ENCODE data around the gene RFWD3.

The RFWD3 gene, protein sequence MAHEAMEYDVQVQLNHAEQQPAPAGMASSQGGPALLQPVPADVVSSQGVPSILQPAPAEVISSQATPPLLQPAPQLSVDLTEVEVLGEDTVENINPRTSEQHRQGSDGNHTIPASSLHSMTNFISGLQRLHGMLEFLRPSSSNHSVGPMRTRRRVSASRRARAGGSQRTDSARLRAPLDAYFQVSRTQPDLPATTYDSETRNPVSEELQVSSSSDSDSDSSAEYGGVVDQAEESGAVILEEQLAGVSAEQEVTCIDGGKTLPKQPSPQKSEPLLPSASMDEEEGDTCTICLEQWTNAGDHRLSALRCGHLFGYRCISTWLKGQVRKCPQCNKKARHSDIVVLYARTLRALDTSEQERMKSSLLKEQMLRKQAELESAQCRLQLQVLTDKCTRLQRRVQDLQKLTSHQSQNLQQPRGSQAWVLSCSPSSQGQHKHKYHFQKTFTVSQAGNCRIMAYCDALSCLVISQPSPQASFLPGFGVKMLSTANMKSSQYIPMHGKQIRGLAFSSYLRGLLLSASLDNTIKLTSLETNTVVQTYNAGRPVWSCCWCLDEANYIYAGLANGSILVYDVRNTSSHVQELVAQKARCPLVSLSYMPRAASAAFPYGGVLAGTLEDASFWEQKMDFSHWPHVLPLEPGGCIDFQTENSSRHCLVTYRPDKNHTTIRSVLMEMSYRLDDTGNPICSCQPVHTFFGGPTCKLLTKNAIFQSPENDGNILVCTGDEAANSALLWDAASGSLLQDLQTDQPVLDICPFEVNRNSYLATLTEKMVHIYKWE

DNA sequence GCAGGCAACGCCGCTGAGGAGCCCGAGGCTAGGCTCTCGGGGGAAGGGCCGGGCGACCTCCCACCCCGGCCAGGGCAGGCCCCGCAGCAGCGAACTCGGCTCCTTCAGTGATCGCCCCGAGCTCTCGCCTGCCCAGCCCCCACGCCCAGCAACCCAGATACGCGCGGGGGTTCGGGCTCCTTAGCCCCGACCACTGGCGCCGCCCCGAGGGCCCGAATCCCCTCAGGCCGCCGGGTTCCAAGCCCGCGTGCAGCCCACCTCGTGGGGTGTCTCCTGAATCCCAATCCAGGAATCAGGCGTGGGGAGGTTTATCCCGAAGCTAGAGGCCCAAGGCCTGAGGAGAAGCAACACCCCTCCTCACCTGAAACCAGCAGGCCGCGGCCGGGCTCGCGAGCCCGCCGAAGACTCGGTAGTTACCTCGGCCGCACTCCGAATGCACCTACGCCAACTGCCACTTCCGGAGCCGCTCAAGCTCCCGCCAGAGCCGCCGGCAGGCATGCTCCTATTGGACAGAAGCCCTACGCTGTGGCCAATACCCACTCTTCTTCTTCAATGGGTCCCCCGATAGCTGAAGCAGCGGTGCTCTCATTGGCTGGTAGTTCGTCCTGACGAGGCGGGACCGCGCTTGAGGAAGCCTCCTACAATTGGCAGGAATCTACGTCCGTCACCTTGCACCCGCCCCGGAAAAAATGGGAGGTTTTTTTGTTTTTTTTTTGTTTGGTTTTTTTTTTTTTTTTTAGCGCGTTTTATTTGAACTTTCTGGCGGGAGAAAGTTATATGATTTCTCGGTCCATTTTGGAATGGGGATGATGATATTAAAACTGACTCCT is at the start of gene RFWD3:
Gene RFWD3 (minus strand): TSS at position 453 of the 830 bp plus-strand sequence. CDS start 5,428 bp downstream, outside the sequence.
- Histone ChIP-seq H3K36me3 (ENCODE audit: control insufficient read depth, insufficient read depth, low read length) (peaks cover 18% of the 10 kb centered on the region; the same call in 1 of the 2 replicates), H3K4me1 (ENCODE audit: control insufficient read depth, insufficient read depth, low read length) (no peaks in the 10 kb centered on the region; the same call in 1 of the 2 replicates), H3K4me3 (ENCODE audit: low read length) (peak within 1 kb of the TSS; percentile 100), H3K27ac (ENCODE audit: low read length) (no peak within 1 kb of the TSS), H3K27me3 (ENCODE audit: control insufficient read depth, insufficient read depth, low read length) (no peaks in the 10 kb centered on the region), H3K9me3 (ENCODE audit: control insufficient read depth, insufficient read depth, low read length) (no peaks in the 10 kb centered on the region)
- WGBS (ENCODE audit: insufficient coverage, insufficient read length), result no CpG with 5 or more reads among the region's 63 CpGs
- peak; percentile 96 for DNase-seq (ENCODE audit: low read depth, low spot score)

DNA sequence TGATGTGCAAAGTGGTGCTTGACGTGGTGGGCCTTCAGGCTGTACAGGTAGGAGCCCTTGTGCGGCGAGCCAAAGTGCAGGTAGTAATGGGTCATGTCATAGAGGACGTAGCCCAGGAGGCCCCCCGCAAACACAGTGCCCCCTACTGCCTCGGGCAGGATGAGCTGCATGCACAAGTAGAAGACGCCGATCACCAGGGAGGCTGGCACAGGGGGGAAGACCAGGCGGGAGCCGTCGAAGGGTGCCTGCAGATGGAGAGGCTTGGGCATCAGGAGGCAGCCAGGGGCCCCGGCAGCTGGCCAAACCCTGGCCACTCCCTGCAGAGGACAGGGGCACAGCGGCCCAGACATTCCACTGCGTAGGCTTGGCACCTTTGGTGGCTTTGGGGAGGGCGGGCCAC is 49.7 kb upstream of the RFWD3 start:
- WGBS (ENCODE audit: insufficient coverage, insufficient read length), result no CpG with 5 or more reads among the region's 15 CpGs
- Histone ChIP-seq H3K4me3 (ENCODE audit: low read length) (no peak overlapping the region), H3K4me1 (ENCODE audit: control insufficient read depth, insufficient read depth, low read length) (no peaks in the 10 kb centered on the region; the same call in 1 of the 2 replicates), H3K27ac (ENCODE audit: low read length) (no peak overlapping the region), H3K36me3 (ENCODE audit: control insufficient read depth, insufficient read depth, low read length) (no peaks in the 10 kb centered on the region; the same call in 1 of the 2 replicates), H3K9me3 (ENCODE audit: control insufficient read depth, insufficient read depth, low read length) (no peaks in the 10 kb centered on the region), H3K27me3 (ENCODE audit: control insufficient read depth, insufficient read depth, low read length) (no peaks in the 10 kb centered on the region)
- no peak for DNase-seq (ENCODE audit: low read depth, low spot score)

DNA sequence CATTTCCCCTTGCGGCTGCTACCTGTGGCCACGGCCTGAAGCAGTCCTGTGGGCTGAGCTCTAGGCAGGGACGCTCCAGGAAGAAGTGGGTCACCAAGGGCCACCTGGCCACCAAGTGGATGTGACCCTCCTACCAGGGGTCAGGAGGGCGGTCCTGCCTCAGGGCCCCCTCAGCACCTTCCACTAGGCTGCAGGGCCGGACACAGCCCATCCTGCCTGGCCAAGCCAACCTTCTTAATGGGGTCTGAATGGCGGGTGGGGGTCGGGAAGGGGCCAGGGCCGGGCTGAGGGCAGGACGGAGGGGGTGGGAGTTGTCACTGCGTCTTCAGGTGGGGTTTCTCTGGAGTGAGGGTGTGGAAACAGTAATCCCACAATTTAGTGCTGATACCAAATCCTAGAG is 47.2 kb upstream of the RFWD3 start:
- no peak overlapping the region for H3K27ac ChIP-seq (ENCODE audit: low read length)
- no peaks in the 10 kb centered on the region for H3K9me3 ChIP-seq (ENCODE audit: control insufficient read depth, insufficient read depth, low read length)
- no CpG with 5 or more reads among the region's 10 CpGs for WGBS (ENCODE audit: insufficient coverage, insufficient read length)
- H3K36me3 ChIP-seq (ENCODE audit: control insufficient read depth, insufficient read depth, low read length), result no peaks in the 10 kb centered on the region; the same call in 1 of the 2 replicates
- DNase-seq (ENCODE audit: low read depth, low spot score), result no peak
- H3K4me1 ChIP-seq (ENCODE audit: control insufficient read depth, insufficient read depth, low read length), result no peaks in the 10 kb centered on the region; the same call in 1 of the 2 replicates
- H3K4me3 ChIP-seq (ENCODE audit: low read length), result no peak overlapping the region
- H3K27me3 ChIP-seq (ENCODE audit: control insufficient read depth, insufficient read depth, low read length), result no peaks in the 10 kb centered on the region

DNA sequence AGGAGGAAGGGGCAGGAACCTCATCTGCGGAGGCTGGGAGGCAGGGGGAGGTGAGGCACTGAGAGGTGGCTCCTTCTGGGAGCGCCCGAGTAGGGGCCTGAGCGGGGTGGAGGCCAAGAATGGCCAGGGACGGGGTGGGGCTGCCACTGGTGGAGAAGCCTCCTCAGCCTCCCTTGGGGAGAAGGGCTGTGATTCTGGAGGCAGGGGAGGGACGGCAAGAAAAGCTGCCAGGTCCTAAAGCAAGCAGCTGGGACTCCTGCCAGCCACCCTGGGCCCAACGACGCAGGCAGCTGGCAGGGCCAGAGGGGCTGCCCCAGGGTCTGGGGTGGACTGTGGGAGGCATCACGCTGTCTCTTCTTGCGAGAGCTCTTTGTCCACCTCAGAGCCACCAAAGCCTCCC is 46.6 kb upstream of the RFWD3 start:
- Histone ChIP-seq H3K27me3 (ENCODE audit: control insufficient read depth, insufficient read depth, low read length) (no peaks in the 10 kb centered on the region), H3K9me3 (ENCODE audit: control insufficient read depth, insufficient read depth, low read length) (no peaks in the 10 kb centered on the region), H3K27ac (ENCODE audit: low read length) (no peak overlapping the region), H3K36me3 (ENCODE audit: control insufficient read depth, insufficient read depth, low read length) (no peaks in the 10 kb centered on the region; the same call in 1 of the 2 replicates), H3K4me3 (ENCODE audit: low read length) (no peak overlapping the region), H3K4me1 (ENCODE audit: control insufficient read depth, insufficient read depth, low read length) (no peaks in the 10 kb centered on the region; the same call in 1 of the 2 replicates)
- no peak for DNase-seq (ENCODE audit: low read depth, low spot score)
- WGBS (ENCODE audit: insufficient coverage, insufficient read length), result no CpG with 5 or more reads among the region's 10 CpGs

DNA sequence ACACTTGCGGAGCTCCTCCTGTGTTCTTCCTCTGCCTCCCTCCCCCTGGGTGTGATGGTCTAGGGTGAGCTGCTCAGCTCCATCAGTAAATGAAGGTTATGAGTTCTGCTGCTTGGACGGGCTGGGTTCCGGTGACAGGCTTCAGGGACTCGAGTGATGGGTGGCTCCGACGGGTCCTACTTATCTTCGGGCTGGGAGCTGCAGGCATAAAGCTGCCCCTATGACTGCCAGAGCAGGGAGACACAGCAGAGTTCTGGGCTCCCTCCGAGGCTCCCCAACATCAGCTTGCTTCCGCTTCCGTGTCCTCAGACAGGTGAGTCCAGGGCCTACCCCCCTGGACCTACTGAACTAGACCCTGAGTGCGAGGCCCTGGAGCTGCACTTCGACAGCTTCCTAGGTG is 45.3 kb upstream of the RFWD3 start:
- Histone ChIP-seq H3K4me3 (ENCODE audit: low read length) (no peak overlapping the region), H3K4me1 (ENCODE audit: control insufficient read depth, insufficient read depth, low read length) (no peaks in the 10 kb centered on the region; the same call in 1 of the 2 replicates), H3K36me3 (ENCODE audit: control insufficient read depth, insufficient read depth, low read length) (no peaks in the 10 kb centered on the region; the same call in 1 of the 2 replicates), H3K27me3 (ENCODE audit: control insufficient read depth, insufficient read depth, low read length) (no peaks in the 10 kb centered on the region), H3K27ac (ENCODE audit: low read length) (no peak overlapping the region), H3K9me3 (ENCODE audit: control insufficient read depth, insufficient read depth, low read length) (no peaks in the 10 kb centered on the region)
- no peak for DNase-seq (ENCODE audit: low read depth, low spot score)
- no CpG with 5 or more reads among the region's 12 CpGs for WGBS (ENCODE audit: insufficient coverage, insufficient read length)

DNA sequence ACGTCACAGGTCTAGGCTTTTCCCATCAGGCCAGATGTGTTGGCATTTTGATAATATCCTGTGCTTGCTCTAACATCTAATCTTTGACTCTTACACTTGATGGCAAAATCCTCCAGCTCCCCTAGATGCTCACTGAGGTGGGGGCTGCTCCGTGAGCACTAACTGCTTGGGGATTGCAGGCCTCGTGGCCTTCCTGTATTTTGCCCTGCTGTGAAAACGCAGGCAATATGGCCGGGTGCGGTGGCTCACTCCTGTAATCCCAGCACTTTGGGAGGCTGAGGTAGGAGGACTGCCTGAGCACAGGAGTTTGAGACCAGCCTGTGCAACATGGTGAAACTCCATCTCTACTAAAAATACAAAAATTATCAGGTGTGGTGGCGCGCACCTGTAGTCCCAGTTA is 43.7 kb upstream of the RFWD3 start:
- no CpG with 5 or more reads among the region's 8 CpGs for WGBS (ENCODE audit: insufficient coverage, insufficient read length)

DNA sequence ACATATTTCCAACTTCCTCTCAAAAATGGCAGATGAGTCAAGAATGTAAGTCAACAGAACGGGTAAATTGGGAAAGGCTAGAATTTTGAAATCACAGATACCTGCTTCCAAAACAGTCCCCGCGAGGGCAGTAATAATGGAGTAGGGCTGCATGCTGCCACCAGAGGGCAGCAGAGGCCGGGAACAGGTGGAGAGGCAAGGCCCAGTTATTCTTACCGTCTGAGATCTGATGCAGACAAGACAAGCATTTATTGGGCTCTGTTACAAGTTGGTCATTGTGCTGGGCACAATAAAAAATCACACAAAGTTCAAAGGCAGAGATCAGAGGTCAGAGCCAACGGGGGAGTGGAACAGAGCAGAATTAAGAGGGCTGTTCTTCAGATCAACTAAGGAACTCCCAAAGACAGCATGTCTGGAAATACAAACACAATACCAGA is 42.8 kb upstream of the RFWD3 start:
- DNase-seq (ENCODE audit: low read depth, low spot score), result no peak
- Histone ChIP-seq H3K36me3 (ENCODE audit: control insufficient read depth, insufficient read depth, low read length) (no peaks in the 10 kb centered on the region; the same call in 1 of the 2 replicates), H3K27me3 (ENCODE audit: control insufficient read depth, insufficient read depth, low read length) (no peaks in the 10 kb centered on the region), H3K4me1 (ENCODE audit: control insufficient read depth, insufficient read depth, low read length) (no peaks in the 10 kb centered on the region; the same call in 1 of the 2 replicates), H3K27ac (ENCODE audit: low read length) (no peak overlapping the region), H3K4me3 (ENCODE audit: low read length) (no peak overlapping the region), H3K9me3 (ENCODE audit: control insufficient read depth, insufficient read depth, low read length) (no peaks in the 10 kb centered on the region)
- no CpG with 5 or more reads among the region's 6 CpGs for WGBS (ENCODE audit: insufficient coverage, insufficient read length)

More for the DNA sequence above, 43.7 kb upstream of the RFWD3 start:
- Histone ChIP-seq H3K27ac (ENCODE audit: low read length) (no peak overlapping the region), H3K9me3 (ENCODE audit: control insufficient read depth, insufficient read depth, low read length) (no peaks in the 10 kb centered on the region), H3K4me1 (ENCODE audit: control insufficient read depth, insufficient read depth, low read length) (no peaks in the 10 kb centered on the region; the same call in 1 of the 2 replicates), H3K4me3 (ENCODE audit: low read length) (no peak overlapping the region), H3K27me3 (ENCODE audit: control insufficient read depth, insufficient read depth, low read length) (no peaks in the 10 kb centered on the region), H3K36me3 (ENCODE audit: control insufficient read depth, insufficient read depth, low read length) (no peaks in the 10 kb centered on the region; the same call in 1 of the 2 replicates)
- no peak for DNase-seq (ENCODE audit: low read depth, low spot score)

DNA sequence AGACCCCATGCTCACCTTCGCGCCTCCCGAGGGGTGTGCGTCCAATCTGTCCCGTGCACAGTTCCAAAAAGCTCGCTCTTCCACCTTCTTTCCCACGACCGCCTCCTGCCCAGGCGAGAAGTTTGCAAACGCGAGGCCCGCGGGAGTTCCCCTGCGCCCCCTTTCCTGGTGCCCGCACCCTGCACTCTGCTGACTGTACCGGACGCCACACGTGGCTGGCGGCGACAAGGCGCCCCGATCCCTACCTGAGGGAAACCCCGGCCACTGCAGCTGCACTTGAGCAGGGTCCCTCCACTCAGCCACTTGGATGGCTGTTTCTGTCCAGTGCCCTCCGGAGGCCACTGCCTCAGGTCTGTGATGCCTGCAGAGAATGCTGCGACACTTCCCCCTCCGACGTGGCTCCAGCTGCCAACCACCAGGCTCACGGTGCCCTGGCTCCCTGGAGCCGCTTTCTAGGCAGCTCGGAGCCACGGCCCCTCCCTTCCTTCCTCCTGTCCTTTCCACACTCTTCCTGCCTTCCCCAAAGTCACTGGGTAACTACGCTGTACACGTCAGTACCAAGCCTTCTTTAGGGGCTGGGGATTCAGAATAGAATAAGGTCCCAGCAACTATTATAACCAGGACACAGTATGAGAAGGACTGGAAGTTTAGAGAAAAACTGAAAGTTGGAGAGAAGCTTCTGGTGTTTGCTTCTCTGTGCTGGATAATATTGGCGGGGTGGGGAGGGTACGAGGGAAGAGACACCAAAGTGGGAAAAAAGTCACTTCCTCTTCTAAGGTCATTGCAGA is 34.0 kb upstream of the RFWD3 start, which contains the start of gene MLKL:
Gene MLKL (minus strand): TSS at position 425 of the 788 bp plus-strand sequence. CDS start 5,105 bp downstream, outside the sequence.
- no CpG with 5 or more reads among the region's 35 CpGs for WGBS (ENCODE audit: insufficient coverage, insufficient read length)
- H3K27ac ChIP-seq (ENCODE audit: low read length), result no peak within 1 kb of the TSS
- H3K9me3 ChIP-seq (ENCODE audit: control insufficient read depth, insufficient read depth, low read length), result no peaks in the 10 kb centered on the region
- no peaks in the 10 kb centered on the region for H3K4me1 ChIP-seq (ENCODE audit: control insufficient read depth, insufficient read depth, low read length)
- DNase-seq (ENCODE audit: low read depth, low spot score), result no peak
- H3K4me3 ChIP-seq (ENCODE audit: low read length), result peak within 1 kb of the TSS; percentile 24; the same call in 1 of the 2 replicates
- no peaks in the 10 kb centered on the region for H3K36me3 ChIP-seq (ENCODE audit: control insufficient read depth, insufficient read depth, low read length)
- H3K27me3 ChIP-seq (ENCODE audit: control insufficient read depth, insufficient read depth, low read length), result no peaks in the 10 kb centered on the region

DNA sequence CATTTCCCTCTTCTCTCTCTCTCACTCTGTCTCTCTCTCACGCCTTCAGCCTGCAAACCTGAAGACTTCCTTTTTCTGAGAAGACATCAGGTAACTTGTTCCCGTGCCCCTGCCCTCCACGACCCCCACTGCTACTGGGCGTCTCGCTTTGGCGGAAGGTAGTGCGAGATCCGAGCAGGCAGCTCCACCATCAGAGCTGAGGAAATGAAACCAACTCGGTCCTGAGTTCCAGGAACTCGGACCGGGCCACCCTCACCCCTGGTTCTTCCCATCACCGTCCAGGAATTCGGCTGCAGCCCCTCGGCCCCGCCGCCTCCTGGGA is 33.4 kb upstream of the RFWD3 start:
- H3K4me3 ChIP-seq (ENCODE audit: low read length), result peak overlapping the region; percentile 24; the same call in 1 of the 2 replicates
- H3K27me3 ChIP-seq (ENCODE audit: control insufficient read depth, insufficient read depth, low read length), result no peaks in the 10 kb centered on the region
- WGBS (ENCODE audit: insufficient coverage, insufficient read length), result no CpG with 5 or more reads among the region's 16 CpGs
- H3K36me3 ChIP-seq (ENCODE audit: control insufficient read depth, insufficient read depth, low read length), result no peaks in the 10 kb centered on the region
- no peak for DNase-seq (ENCODE audit: low read depth, low spot score)
- no peak overlapping the region for H3K27ac ChIP-seq (ENCODE audit: low read length)
- H3K9me3 ChIP-seq (ENCODE audit: control insufficient read depth, insufficient read depth, low read length), result no peaks in the 10 kb centered on the region
- H3K4me1 ChIP-seq (ENCODE audit: control insufficient read depth, insufficient read depth, low read length), result no peaks in the 10 kb centered on the region
